Activated CD4-positive, alpha-beta T cell treated with anti-CD3 and anti-CD28 coated beads for 36 hours (primary cell): ENCODE data around the gene ANKRD65. TPM values are rescaled to one million over a fixed set of nuclear protein-coding genes. Genes with fewer than 3 reads are reported as not detected.
"Not testable (repeated sequence)": the region's sequence is repeated elsewhere in the genome, so short reads cannot be mapped to it uniquely, and the experiment has no call there.

Source experiments
- ATAC-seq: fragments of 200-7000 bp; cut with Tn5 transposase; one replicate; pipeline ENCODE4 v1.10.0; 2021; ENCODE audit warnings: mild to moderate bottlenecking, moderate library complexity
- CTCF ChIA-PET: fragments of 350-600 bp; sonication (Branson Sonifier 250); formaldehyde crosslinking; loops from one replicate; lab custom pipeline; 2021; ENCODE audit warnings: antibody characterized with exemption; lab: Charles Lee
- POLR2A ChIA-PET: fragments of 350-600 bp; sonication (Branson Sonifier 250); formaldehyde crosslinking; loops from one replicate; lab custom pipeline; 2021; ENCODE audit warnings: antibody characterized with exemption, inconsistent platforms; lab: Charles Lee
- DNase-seq: peaks from one replicate; pipeline ENCODE4 v3.0.0-alpha.2; 2020
- H3K27ac Mint-ChIP-seq: one replicate; pipeline ENCODE4 v1.8.0; 2021; ENCODE audit warnings: mixed read lengths
- H3K27me3 Mint-ChIP-seq: one replicate; pipeline ENCODE4 v1.8.0; 2021; ENCODE audit warnings: mixed read lengths
- H3K36me3 Mint-ChIP-seq: one replicate; pipeline ENCODE4 v1.8.0; 2021; ENCODE audit warnings: low read depth, mixed read lengths
- H3K4me1 Mint-ChIP-seq: one replicate; pipeline ENCODE4 v1.8.0; 2021; ENCODE audit warnings: mixed read lengths
- H3K4me3 Mint-ChIP-seq: one replicate; pipeline ENCODE4 v1.8.0; 2021; ENCODE audit warnings: mild to moderate bottlenecking, moderate library complexity, mixed read lengths
- H3K9me3 Mint-ChIP-seq: one replicate; pipeline ENCODE4 v1.8.0; 2021; ENCODE audit warnings: low read depth, mixed read lengths
- intact Hi-C, 2 experiments: fragments of 100-400 bp; cut with DNase I in 1 of 2; cut with micrococcal nuclease in 1 of 2; formaldehyde crosslinking; loops; one replicate each; pipeline versions ENCODE4 v1.14.2 to v1.15.1; 2022 to 2024; cut with DNase I, micrococcal nuclease
- total RNA-seq, 2 experiments: library from RNA; stranded (reverse); gene quantifications; one replicate each; pipeline ENCODE4 v1.2.3, GENCODE V29; 2021

ANKRD65 gene
- total RNA-seq, 2 experiments from 2014 or later: not detected

GRCh38 chr1:1373815-1374588 lies 47.1 kb downstream of the ANKRD65 start:
- no peaks in the 10 kb centered on the region for H3K9me3 Mint-ChIP-seq

GRCh38 chr1:1373051-1373814 lies 47.8 kb downstream of the ANKRD65 start:
- Mint-ChIP-seq H3K36me3 (peaks cover 9% of the 10 kb centered on the region), H3K27ac (peak overlapping the region; percentile 4), H3K4me1 (peaks cover 27% of the 10 kb centered on the region), H3K9me3 (no peaks in the 10 kb centered on the region), H3K4me3 (peak overlapping the region; percentile 87), H3K27me3 (no peaks in the 10 kb centered on the region)
- no peak for ATAC-seq
- ChIA-PET POLR2A (no interaction called here), CTCF (interaction anchor here (1.0 to 1.9 kb wide), 2 partner anchors 10 to 35 kb away, joined by 4 to 11 read pairs; no protein-coding TSS in a partner anchor)
- DNase-seq: no peak
- intact Hi-C loops: no loop called here

More at GRCh38 chr1:1373815-1374588, 47.1 kb downstream of the ANKRD65 start:
- no peaks in the 10 kb centered on the region for H3K27me3 Mint-ChIP-seq
- peaks cover 27% of the 10 kb centered on the region for H3K4me1 Mint-ChIP-seq
- CTCF ChIA-PET: interaction anchor here (0.5 to 2.2 kb wide), 5 partner anchors 63 to 1212 kb away, joined by 3 to 9 read pairs (median 3); no protein-coding TSS in a partner anchor
- DNase-seq (no peak), ATAC-seq (no peak)
- intact Hi-C loops: loop anchor here (2.0 kb wide), 3 partner anchors 49 to 285 kb away; partner anchors contain the start of genes CDK11B (in 1 of the 2), CPTP (in 1 of the 2), INTS11 (in 1 of the 2) and PUSL1 (in 1 of the 2)
- peak overlapping the region; percentile 87 for H3K4me3 Mint-ChIP-seq
- peak overlapping the region; percentile 37 for H3K27ac Mint-ChIP-seq
- peaks cover 9% of the 10 kb centered on the region for H3K36me3 Mint-ChIP-seq
- POLR2A ChIA-PET: no interaction called here

DNA sequence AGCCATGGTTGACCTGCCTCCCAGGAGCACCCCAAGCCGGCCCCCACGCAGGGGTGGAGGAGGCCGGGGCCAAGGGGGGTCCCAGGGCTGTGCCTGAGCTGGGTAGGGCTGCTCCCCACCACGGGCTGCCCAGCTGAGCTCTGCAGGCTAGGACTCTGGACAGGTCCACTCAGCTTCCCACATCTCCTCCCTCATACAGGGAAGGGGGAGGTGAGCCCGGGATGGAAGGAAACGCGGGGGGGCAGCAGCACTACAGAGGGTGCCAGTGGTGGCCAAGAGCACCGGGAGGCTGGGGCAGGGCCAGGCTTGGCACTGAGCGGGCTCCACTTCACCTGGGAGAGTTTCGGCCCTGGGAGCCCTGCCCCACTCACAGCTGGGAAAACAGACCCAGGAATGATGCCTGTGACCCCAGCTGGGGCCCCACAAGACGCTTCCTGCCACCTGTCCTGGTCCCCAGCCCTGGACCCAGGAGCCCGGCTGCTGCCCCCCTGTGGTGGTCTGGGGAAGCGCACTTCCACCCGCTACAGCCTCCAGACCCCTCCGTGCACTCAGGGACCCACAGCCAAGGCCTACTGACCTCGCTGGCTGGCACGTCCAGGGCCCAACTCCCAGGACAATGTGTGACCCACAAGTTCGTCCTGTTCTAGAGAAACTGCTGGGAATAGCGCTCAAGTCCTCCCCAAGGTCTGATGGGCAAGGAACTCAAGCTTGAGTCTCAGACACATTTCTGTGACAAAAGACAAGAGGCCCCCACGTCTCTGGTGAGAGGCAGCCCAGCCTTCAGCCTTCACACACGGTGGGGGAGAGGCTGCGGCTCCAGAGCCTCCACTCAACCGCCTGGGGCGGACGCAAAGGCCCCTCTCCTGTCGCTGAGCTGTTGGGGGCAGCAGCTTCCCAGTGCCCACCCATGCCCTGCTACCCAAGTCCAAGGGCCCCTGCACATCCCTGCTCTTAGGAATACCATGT lies 49.0 kb downstream of the ANKRD65 start:
- intact Hi-C loops: no loop called here
- peak overlapping the region; percentile 28 for H3K4me3 Mint-ChIP-seq
- no peak overlapping the region for H3K27ac Mint-ChIP-seq
- DNase-seq (peak; percentile 89), ATAC-seq (peak; percentile 39)
- ChIA-PET CTCF (interaction anchor here (0.7 to 1.9 kb wide), 10 partner anchors 9 to 1488 kb away, joined by 3 to 11 read pairs (median 4); no protein-coding TSS in a partner anchor), POLR2A (no interaction called here)
- H3K27me3 Mint-ChIP-seq: no peaks in the 10 kb centered on the region
- H3K9me3 Mint-ChIP-seq: no peaks in the 10 kb centered on the region
- peaks cover 27% of the 10 kb centered on the region for H3K4me1 Mint-ChIP-seq
- peaks cover 9% of the 10 kb centered on the region for H3K36me3 Mint-ChIP-seq

DNA sequence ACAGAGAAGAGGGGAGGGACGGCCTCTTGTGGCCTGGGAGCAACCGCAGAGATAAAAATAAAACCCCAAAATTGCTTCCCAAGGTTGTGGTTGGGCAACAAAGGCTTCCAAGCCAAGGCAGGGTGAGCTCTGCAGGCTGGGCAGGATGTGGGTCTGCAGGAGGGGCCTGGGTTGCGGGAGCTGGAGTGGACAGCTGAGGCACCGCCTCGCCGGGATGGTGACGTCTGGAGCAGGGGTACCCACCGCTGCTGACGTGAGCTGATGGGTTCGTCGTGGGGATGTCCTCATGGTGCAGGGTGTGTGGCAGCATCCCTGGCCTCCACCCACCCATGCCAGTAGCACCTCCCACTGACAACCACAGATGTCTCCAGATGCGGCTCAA lies 49.7 kb downstream of the ANKRD65 start:
- Mint-ChIP-seq H3K36me3 (peaks cover 9% of the 10 kb centered on the region), H3K4me1 (peaks cover 27% of the 10 kb centered on the region), H3K9me3 (no peaks in the 10 kb centered on the region), H3K27me3 (no peaks in the 10 kb centered on the region), H3K27ac (no peak overlapping the region), H3K4me3 (no peak overlapping the region)
- CTCF ChIA-PET: interaction anchor here (0.6 to 1.9 kb wide), 10 partner anchors 8 to 1489 kb away, joined by 3 to 11 read pairs (median 4); no protein-coding TSS in a partner anchor
- POLR2A ChIA-PET: interaction anchor here (0.6 kb wide), 2 partner anchors 31 to 128 kb away, joined by 3 to 4 read pairs; no protein-coding TSS in a partner anchor
- intact Hi-C loops: no loop called here
- ATAC-seq: no peak
- DNase-seq: peak; percentile 54

DNA sequence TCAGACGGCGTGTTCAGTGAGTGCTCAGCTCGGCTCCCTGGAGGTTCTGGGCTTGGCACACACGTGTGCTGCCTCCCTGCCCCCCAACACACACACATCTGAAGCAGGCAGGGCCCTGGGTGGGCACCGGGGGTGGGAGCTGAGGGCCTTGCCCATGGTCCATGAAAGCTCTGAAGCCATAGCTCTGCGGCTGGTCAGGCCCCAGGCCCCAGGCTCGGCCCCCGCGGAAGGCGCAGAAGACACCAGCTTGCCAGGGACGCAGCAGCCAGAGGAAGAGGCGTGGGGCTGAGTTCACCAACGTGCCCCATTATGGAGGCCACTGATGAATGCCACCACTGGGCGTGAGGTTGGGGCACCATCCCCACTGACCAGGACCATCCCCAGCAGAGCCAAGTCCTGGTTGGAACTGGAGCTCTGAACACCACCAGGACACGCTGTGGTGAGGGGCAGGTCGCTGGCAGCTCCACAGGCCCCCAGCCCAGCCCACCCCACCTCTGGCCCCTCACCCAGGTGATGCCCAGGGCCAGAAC lies 50.2 kb downstream of the ANKRD65 start:
- Mint-ChIP-seq H3K4me3 (no peak overlapping the region), H3K27me3 (no peaks in the 10 kb centered on the region), H3K4me1 (peaks cover 27% of the 10 kb centered on the region), H3K36me3 (peaks cover 9% of the 10 kb centered on the region), H3K27ac (no peak overlapping the region), H3K9me3 (no peaks in the 10 kb centered on the region)
- ChIA-PET POLR2A (interaction anchor here (0.6 kb wide), 2 partner anchors 31 to 128 kb away, joined by 3 to 4 read pairs; no protein-coding TSS in a partner anchor), CTCF (interaction anchor here (0.6 to 1.8 kb wide), 5 partner anchors 19 to 292 kb away, joined by 3 to 10 read pairs (median 4); no protein-coding TSS in a partner anchor)
- ATAC-seq (no peak), DNase-seq (no peak)
- intact Hi-C loops: no loop called here

GRCh38 chr1:1370094-1370493 lies 51.0 kb downstream of the ANKRD65 start:
- H3K9me3 Mint-ChIP-seq, intact Hi-C loops, DNase-seq, H3K4me3 Mint-ChIP-seq, ATAC-seq, H3K27me3 Mint-ChIP-seq, CTCF ChIA-PET, POLR2A ChIA-PET, H3K36me3 Mint-ChIP-seq, H3K27ac Mint-ChIP-seq: not testable (repeated sequence)
- peaks cover 27% of the 10 kb centered on the region for H3K4me1 Mint-ChIP-seq

Other genes starting within 250 kb of the ANKRD65 start
- gene TTLL10, start 247.4 kb downstream of the ANKRD65 start, total RNA-seq: not detected
- 100 to 1,000 TPM in 1 of 2 experiments, 10 to 100 TPM in 1; 95.0 to 164 TPM for gene TNFRSF18, start 214.7 kb downstream of the ANKRD65 start, total RNA-seq
- 100 to 1,000 TPM; 340 to 418 TPM for gene TNFRSF4, start 207.1 kb downstream of the ANKRD65 start, total RNA-seq
- gene SDF4, start 189.3 kb downstream of the ANKRD65 start, total RNA-seq: 100 to 1,000 TPM; 108 to 128 TPM
- 10 to 100 TPM in 1 of 2 experiments, 1 to 10 TPM in 1; 9.4 to 12.2 TPM for gene B3GALT6, start 189.0 kb downstream of the ANKRD65 start, total RNA-seq
- 1 to 10 TPM; 1.1 to 1.6 TPM for gene C1QTNF12, start 174.6 kb downstream of the ANKRD65 start, total RNA-seq
- gene UBE2J2, start 147.4 kb downstream of the ANKRD65 start, total RNA-seq: 10 to 100 TPM; 57.4 to 60.2 TPM
- gene SCNN1D, start 140.8 kb downstream of the ANKRD65 start, total RNA-seq: 1 to 10 TPM; 3.6 to 3.8 TPM
- gene ACAP3, start 113.3 kb downstream of the ANKRD65 start, total RNA-seq: 10 to 100 TPM; 17.5 to 24.3 TPM
- gene PUSL1, start 112.7 kb downstream of the ANKRD65 start, total RNA-seq: 10 to 100 TPM; 13.7 to 18.0 TPM
- gene INTS11, start 96.6 kb downstream of the ANKRD65 start, total RNA-seq: 100 to 1,000 TPM; 117 to 151 TPM
- 10 to 100 TPM in 1 of 2 experiments, 1 to 10 TPM in 1; 9.9 to 11.4 TPM for gene CPTP, start 96.5 kb downstream of the ANKRD65 start, total RNA-seq
- under 1 TPM; 0.28 to 0.41 TPM for gene TAS1R3, start 90.0 kb downstream of the ANKRD65 start, total RNA-seq
- 10 to 100 TPM; 35.3 to 35.5 TPM for gene DVL1, start 71.9 kb downstream of the ANKRD65 start, total RNA-seq
- under 1 TPM; 0.25 to 0.49 TPM for gene MXRA8, start 62.7 kb downstream of the ANKRD65 start, total RNA-seq
- 100 to 1,000 TPM in 1 of 2 experiments, 10 to 100 TPM in 1; 89.5 to 117 TPM for gene AURKAIP1, start 46.1 kb downstream of the ANKRD65 start, total RNA-seq
- 10 to 100 TPM; 73.6 to 89.7 TPM for gene CCNL2, start 21.9 kb downstream of the ANKRD65 start, total RNA-seq
- 100 to 1,000 TPM; 126 to 143 TPM for gene MRPL20, start 14.0 kb downstream of the ANKRD65 start, total RNA-seq
- gene VWA1, start 14.4 kb upstream of the ANKRD65 start, total RNA-seq: under 1 TPM; 0.56 to 0.78 TPM
- gene ATAD3C, start 28.4 kb upstream of the ANKRD65 start, total RNA-seq: under 1 TPM; 0.30 to 0.39 TPM
- 10 to 100 TPM; 26.2 to 39.2 TPM for gene ATAD3B, start 50.5 kb upstream of the ANKRD65 start, total RNA-seq
- 10 to 100 TPM; 39.9 to 42.9 TPM for gene ATAD3A, start 90.9 kb upstream of the ANKRD65 start, total RNA-seq
- gene TMEM240, start 119.3 kb upstream of the ANKRD65 start, total RNA-seq: under 1 TPM; 0.42 to 0.46 TPM
- gene SSU72, start 153.6 kb upstream of the ANKRD65 start, total RNA-seq: 100 to 1,000 TPM; 105 to 123 TPM
- 1 to 10 TPM; 1.7 to 1.9 TPM for gene FNDC10, start 178.9 kb upstream of the ANKRD65 start, total RNA-seq
- 10 to 100 TPM; 37.1 TPM for gene MIB2, start 194.2 kb upstream of the ANKRD65 start, total RNA-seq
- gene MMP23B, start 210.9 kb upstream of the ANKRD65 start, total RNA-seq: 1 to 10 TPM in 1 of 2 experiments, under 1 TPM in 1; 0.77 to 1.2 TPM
- gene CDK11B, start 237.7 kb upstream of the ANKRD65 start, total RNA-seq: 10 to 100 TPM; 36.3 to 38.8 TPM